Measurements from ENCODE around the gene CBARP. TPM values are rescaled to one million over a fixed set of nuclear protein-coding genes. Genes with fewer than 3 reads are reported as not detected.
"Not testable (repeated sequence)": the region's sequence is repeated elsewhere in the genome, so short reads cannot be mapped to it uniquely, and the experiment has no call there.

CBARP gene
- total RNA-seq, 2 experiments from 2014 or later, result 0.09 to 0.13 TPM

DNA sequence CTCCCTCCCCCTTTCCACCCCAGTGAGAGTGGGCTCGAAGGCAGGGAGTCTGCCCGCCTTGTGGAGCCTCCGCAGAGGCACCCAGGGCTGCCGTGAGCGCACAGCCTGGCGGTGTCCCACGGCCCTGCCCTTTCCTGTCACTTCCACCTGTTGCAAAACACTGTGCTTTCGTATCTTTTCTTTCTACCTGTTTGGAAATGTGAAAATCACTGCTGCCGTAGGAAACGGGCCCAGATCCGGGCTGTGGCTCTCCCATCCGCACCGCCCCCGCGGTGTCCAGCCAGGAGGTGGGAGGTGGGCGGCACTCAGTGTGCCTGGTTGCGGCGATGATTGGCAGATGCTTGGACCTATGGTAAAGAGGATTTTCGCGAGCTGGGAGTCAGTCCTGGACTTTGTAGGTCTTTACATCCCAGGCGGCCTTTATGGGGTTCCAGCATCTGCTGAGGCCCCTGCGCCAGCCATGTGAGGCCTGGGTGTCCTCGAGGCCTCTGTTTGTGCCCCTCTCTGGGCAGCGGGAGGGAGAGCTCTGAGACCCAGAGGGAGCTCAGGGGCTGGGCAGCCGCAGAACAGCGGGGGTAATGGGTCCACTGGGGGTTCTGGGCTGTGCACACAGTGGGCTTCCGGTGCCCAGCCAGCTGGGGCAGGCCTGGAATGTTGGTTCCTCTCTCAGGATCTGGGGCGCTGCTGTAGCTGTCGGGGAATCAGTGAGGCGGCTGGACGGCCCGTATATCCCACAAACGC, 26.1 kb downstream of the CBARP start:
- CTCF ChIA-PET (ENCODE audit: unreplicated experiment), result no interaction called here

DNA sequence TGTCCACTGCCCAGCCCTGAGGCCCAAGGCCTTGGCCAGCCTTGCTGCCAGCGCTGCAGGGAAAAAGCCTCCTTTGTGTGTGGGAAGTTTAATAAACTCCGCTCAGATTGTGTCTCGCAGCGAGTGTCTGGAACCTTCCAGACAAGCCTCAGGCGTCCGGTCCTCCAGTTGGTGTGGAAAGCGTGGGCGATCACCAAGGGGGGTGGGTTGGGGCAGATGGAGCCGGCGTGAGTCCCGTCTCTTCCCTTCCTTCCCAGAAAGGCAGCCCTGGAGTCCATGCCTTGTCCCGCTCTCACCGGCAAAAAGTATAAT, 27.6 kb downstream of the CBARP start:
- Histone ChIP-seq H3K4me1 (ENCODE audit: insufficient read depth, low read length, poor library complexity, severe bottlenecking) (peaks cover 11% of the 10 kb centered on the region), H3K4me2 (ENCODE audit: low read length) (no peak overlapping the region), H3K9me2 (ENCODE audit: insufficient read depth, low read length) (no peaks in the 10 kb centered on the region), H3K36me3 (ENCODE audit: insufficient read depth, low read length) (peaks cover 62% of the 10 kb centered on the region), H4K20me1 (ENCODE audit: insufficient read depth, low read length) (peaks cover 12% of the 10 kb centered on the region; the same call in 1 of the 2 replicates), H3K9me3 (ENCODE audit: low read length) (no peaks in the 10 kb centered on the region), H2AFZ (ENCODE audit: low read length) (no peak overlapping the region), H3K79me2 (ENCODE audit: insufficient read depth, low read depth, low read length) (peaks cover 70% of the 10 kb centered on the region), H3K27ac (ENCODE audit: low read depth, low read length, poor library complexity, severe bottlenecking) (no peak overlapping the region), H3K4me3 (ENCODE audit: low read depth, low read length, poor library complexity, severe bottlenecking) (no peak overlapping the region)
- BruUV-seq (replicated peaks), result no TSS peak
- no peak for TF ChIP-seq EZH2phosphoT487 (IDR thresholded peaks at IDR 0.05; ENCODE audit: borderline replicate concordance, low read depth, low read length)
- TF ChIP-seq, protein P1, sequence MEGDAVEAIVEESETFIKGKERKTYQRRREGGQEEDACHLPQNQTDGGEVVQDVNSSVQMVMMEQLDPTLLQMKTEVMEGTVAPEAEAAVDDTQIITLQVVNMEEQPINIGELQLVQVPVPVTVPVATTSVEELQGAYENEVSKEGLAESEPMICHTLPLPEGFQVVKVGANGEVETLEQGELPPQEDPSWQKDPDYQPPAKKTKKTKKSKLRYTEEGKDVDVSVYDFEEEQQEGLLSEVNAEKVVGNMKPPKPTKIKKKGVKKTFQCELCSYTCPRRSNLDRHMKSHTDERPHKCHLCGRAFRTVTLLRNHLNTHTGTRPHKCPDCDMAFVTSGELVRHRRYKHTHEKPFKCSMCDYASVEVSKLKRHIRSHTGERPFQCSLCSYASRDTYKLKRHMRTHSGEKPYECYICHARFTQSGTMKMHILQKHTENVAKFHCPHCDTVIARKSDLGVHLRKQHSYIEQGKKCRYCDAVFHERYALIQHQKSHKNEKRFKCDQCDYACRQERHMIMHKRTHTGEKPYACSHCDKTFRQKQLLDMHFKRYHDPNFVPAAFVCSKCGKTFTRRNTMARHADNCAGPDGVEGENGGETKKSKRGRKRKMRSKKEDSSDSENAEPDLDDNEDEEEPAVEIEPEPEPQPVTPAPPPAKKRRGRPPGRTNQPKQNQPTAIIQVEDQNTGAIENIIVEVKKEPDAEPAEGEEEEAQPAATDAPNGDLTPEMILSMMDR (conservative IDR thresholded peaks at IDR 0.05; ENCODE audit: low read length), result no peak
- POLR2A ChIA-PET, result no interaction called here
- no peak for DNase-seq (ENCODE audit: low spot score)
- intact Hi-C loops (cut with micrococcal nuclease; ENCODE audit: unreplicated experiment), result no loop called here
- CTCF ChIA-PET (ENCODE audit: unreplicated experiment), result no interaction called here

More for the DNA sequence above, 26.1 kb downstream of the CBARP start:
- no peak overlapping the region for H3K27ac ChIP-seq (ENCODE audit: low read depth, low read length, poor library complexity, severe bottlenecking)
- no peak overlapping the region for H3K4me2 ChIP-seq (ENCODE audit: low read length)
- POLR2A ChIA-PET, result no interaction called here
- H3K9me2 ChIP-seq (ENCODE audit: insufficient read depth, low read length), result no peaks in the 10 kb centered on the region
- TF ChIP-seq, protein P1 (conservative IDR thresholded peaks at IDR 0.05; ENCODE audit: low read length), result no peak
- TF ChIP-seq EZH2phosphoT487 (IDR thresholded peaks at IDR 0.05; ENCODE audit: borderline replicate concordance, low read depth, low read length), result no peak
- peaks cover 67% of the 10 kb centered on the region for H3K36me3 ChIP-seq (ENCODE audit: insufficient read depth, low read length)
- no TSS peak for BruUV-seq (replicated peaks)
- peaks cover 6% of the 10 kb centered on the region; the same call in 1 of the 2 replicates for H4K20me1 ChIP-seq (ENCODE audit: insufficient read depth, low read length)
- intact Hi-C loops (cut with micrococcal nuclease; ENCODE audit: unreplicated experiment), result no loop called here
- H2AFZ ChIP-seq (ENCODE audit: low read length), result no peak overlapping the region
- H3K4me1 ChIP-seq (ENCODE audit: insufficient read depth, low read length, poor library complexity, severe bottlenecking), result peaks cover 9% of the 10 kb centered on the region
- peaks cover 68% of the 10 kb centered on the region for H3K79me2 ChIP-seq (ENCODE audit: insufficient read depth, low read depth, low read length)
- H3K9me3 ChIP-seq (ENCODE audit: low read length), result no peaks in the 10 kb centered on the region
- DNase-seq (ENCODE audit: low spot score), result no peak
- H3K4me3 ChIP-seq (ENCODE audit: low read depth, low read length, poor library complexity, severe bottlenecking), result no peak overlapping the region

DNA sequence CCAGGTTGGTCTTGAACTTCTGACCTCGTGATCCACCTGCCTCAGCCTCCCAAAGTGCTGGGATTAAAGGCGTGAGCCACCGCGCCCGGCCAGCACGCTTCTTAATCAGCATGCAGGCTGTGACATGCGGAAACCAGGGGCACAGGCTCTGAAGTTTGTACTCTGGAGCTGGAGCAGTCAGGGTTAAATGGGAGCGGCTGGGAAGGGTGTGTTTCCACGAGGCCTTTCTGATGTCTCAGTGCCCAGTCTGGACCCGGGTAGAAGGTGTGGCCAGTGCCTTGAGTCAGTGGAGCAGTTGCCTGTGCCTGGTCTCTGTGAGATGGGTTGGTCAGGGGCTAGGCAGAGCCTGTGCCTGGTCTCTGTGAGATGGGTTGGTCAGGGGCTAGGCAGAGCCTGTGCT, 29.0 kb downstream of the CBARP start:
- DNase-seq (ENCODE audit: low spot score); H3K9me3 ChIP-seq (ENCODE audit: low read length); H2AFZ ChIP-seq (ENCODE audit: low read length); H3K27ac ChIP-seq (ENCODE audit: low read depth, low read length, poor library complexity, severe bottlenecking); H3K9me2 ChIP-seq (ENCODE audit: insufficient read depth, low read length); CTCF ChIA-PET (ENCODE audit: unreplicated experiment); intact Hi-C loops (cut with micrococcal nuclease; ENCODE audit: unreplicated experiment); POLR2A ChIA-PET; BruUV-seq (replicated peaks); H3K4me3 ChIP-seq (ENCODE audit: low read depth, low read length, poor library complexity, severe bottlenecking): not testable (repeated sequence)
- peaks cover 14% of the 10 kb centered on the region for H3K4me1 ChIP-seq (ENCODE audit: insufficient read depth, low read length, poor library complexity, severe bottlenecking)
- peaks cover 58% of the 10 kb centered on the region for H3K36me3 ChIP-seq (ENCODE audit: insufficient read depth, low read length)
- peaks cover 63% of the 10 kb centered on the region for H3K79me2 ChIP-seq (ENCODE audit: insufficient read depth, low read depth, low read length)
- H3K4me2 ChIP-seq (ENCODE audit: low read length), result peak overlapping the region; percentile 97; the same call in 1 of the 2 replicates
- H4K20me1 ChIP-seq (ENCODE audit: insufficient read depth, low read length), result peaks cover 12% of the 10 kb centered on the region; the same call in 1 of the 2 replicates

Data from OCI-LY7 (cell line).